PC-9 (cell line): ENCODE data around the gene STK32B. TPM values are rescaled to one million over a fixed set of nuclear protein-coding genes. Genes with fewer than 3 reads are reported as not detected.

Source experiments
- BruUV-seq: library from RNA; stranded (reverse); fragments of 400-500 nt; replicated peaks from 2 replicates; lab custom pipeline; 2021; lab: Mats Ljungman, UMichigan
- CTCF ChIA-PET: fragments of 300-600 bp; sonication (Branson Sonifier 250); formaldehyde crosslinking; loops from one replicate; lab custom pipeline; 2022; ENCODE audit warnings: antibody characterized with exemption; lab: Charles Lee
- POLR2A ChIA-PET: fragments of 300-600 bp; sonication (Branson Sonifier 250); formaldehyde crosslinking; loops from one replicate; lab custom pipeline; 2022; ENCODE audit warnings: antibody characterized with exemption; ENCODE audit not compliant: unreplicated experiment; lab: Charles Lee
- DNase-seq, 2 experiments: peaks; one replicate each; pipeline versions ENCODE4 v3.0.0 to v3.0.0-alpha.2; 2015 to 2022; ENCODE audit warnings: mixed read lengths in 1 of 2
- H2AFZ ChIP-seq: fragments of 200-600 bp; sonication (generic); 2 replicates; pipeline ENCODE4 v1.8.1; 2017; ENCODE audit warnings: antibody characterized with exemption
- H3F3A ChIP-seq: fragments of 200-600 bp; sonication (generic); 2 replicates; pipeline ENCODE4 v1.8.1; 2017; ENCODE audit warnings: antibody characterized with exemption, mild to moderate bottlenecking, low read depth; ENCODE audit not compliant: insufficient read depth
- H3K27ac ChIP-seq: fragments of 200-600 bp; sonication (generic); 2 replicates; pipeline ENCODE4 v1.6.1; 2016; ENCODE audit warnings: mixed run types
- H3K27me3 ChIP-seq: fragments of 200-600 bp; sonication (generic); 2 replicates; pipeline ENCODE4 v1.6.1; 2016; ENCODE audit warnings: low read depth, mixed run types; ENCODE audit not compliant: insufficient read depth
- H3K36me3 ChIP-seq: fragments of 200-600 bp; sonication (generic); 2 replicates; pipeline ENCODE4 v1.6.1; 2016; ENCODE audit warnings: low read depth, mixed run types
- H3K4me1 ChIP-seq: fragments of 200-600 bp; sonication (generic); replicated peaks from 2 replicates; pipeline ENCODE4 v1.6.1; 2016; ENCODE audit warnings: mixed run types; ENCODE audit not compliant: insufficient read depth
- H3K4me2 ChIP-seq: fragments of 200-600 bp; sonication (generic); 2 replicates; pipeline ENCODE4 v1.6.1; 2017; ENCODE audit warnings: mixed run types
- H3K4me3 ChIP-seq: fragments of 200-600 bp; sonication (generic); 2 replicates; pipeline ENCODE4 v1.6.1; 2016; ENCODE audit warnings: mixed run types
- H3K79me2 ChIP-seq: fragments of 200-600 bp; sonication (generic); 2 replicates; pipeline ENCODE4 v1.6.1; 2017; ENCODE audit warnings: low read depth, mixed run types
- H3K9me2 ChIP-seq: fragments of 200-600 bp; sonication (generic); 2 replicates; pipeline ENCODE4 v1.8.1; 2017; ENCODE audit warnings: mild to moderate bottlenecking; ENCODE audit not compliant: insufficient read depth
- H3K9me3 ChIP-seq: fragments of 200-600 bp; sonication (generic); 2 replicates; pipeline ENCODE4 v1.8.1; 2016; ENCODE audit warnings: low read depth; ENCODE audit not compliant: insufficient read depth
- H4K20me1 ChIP-seq: fragments of 200-600 bp; sonication (generic); 2 replicates; pipeline ENCODE4 v1.8.1; 2017; ENCODE audit not compliant: insufficient read depth
- EZH2 ChIP-seq: fragments of 200-600 bp; sonication (generic); IDR thresholded peaks from 2 replicates; pipeline ENCODE4 v1.8.0; 2017; ENCODE audit warnings: antibody characterized with exemption, low read depth
- intact Hi-C: fragments of 100-400 bp; cut with micrococcal nuclease; formaldehyde crosslinking; loops from one replicate; pipeline ENCODE4 v1.10.0; 2022; ENCODE audit not compliant: unreplicated experiment
- total RNA-seq: library from RNA; stranded (reverse); gene quantifications from 2 replicates; pipeline ENCODE4 v1.2.3, GENCODE V29; 2021
- TF ChIP-seq, protein P1 (sequence below): fragments of 200-600 bp; sonication (generic); conservative IDR thresholded peaks from 2 replicates; pipeline ENCODE4 v1.6.1; 2017; ENCODE audit warnings: mixed run types, antibody characterized with exemption, mild to moderate bottlenecking, moderate library complexity

Gene STK32B
- total RNA-seq, 1 experiment from 2014 or later: not detected

- BruUV-seq: no TSS peak
- CTCF ChIA-PET: no interaction called here
Measured at GRCh38 chr4:5547651-5548249, 496.5 kb downstream of the STK32B start.

More at GRCh38 chr4:5547651-5548249, 496.5 kb downstream of the STK32B start:
- Histone ChIP-seq H3K4me2 (no peak overlapping the region), H3K4me1 (no peaks in the 10 kb centered on the region), H3F3A (no peaks in the 10 kb centered on the region), H4K20me1 (no peaks in the 10 kb centered on the region), H3K27me3 (0 out of 2 replicates have a peak, but pooled peaks cover 5% of the 10 kb centered on the region), H2AFZ (no peak overlapping the region), H3K9me3 (no peaks in the 10 kb centered on the region), H3K9me2 (no peaks in the 10 kb centered on the region), H3K79me2 (no peaks in the 10 kb centered on the region), H3K4me3 (no peak overlapping the region), H3K36me3 (no peaks in the 10 kb centered on the region), H3K27ac (no peak overlapping the region)
- TF ChIP-seq, protein P1, sequence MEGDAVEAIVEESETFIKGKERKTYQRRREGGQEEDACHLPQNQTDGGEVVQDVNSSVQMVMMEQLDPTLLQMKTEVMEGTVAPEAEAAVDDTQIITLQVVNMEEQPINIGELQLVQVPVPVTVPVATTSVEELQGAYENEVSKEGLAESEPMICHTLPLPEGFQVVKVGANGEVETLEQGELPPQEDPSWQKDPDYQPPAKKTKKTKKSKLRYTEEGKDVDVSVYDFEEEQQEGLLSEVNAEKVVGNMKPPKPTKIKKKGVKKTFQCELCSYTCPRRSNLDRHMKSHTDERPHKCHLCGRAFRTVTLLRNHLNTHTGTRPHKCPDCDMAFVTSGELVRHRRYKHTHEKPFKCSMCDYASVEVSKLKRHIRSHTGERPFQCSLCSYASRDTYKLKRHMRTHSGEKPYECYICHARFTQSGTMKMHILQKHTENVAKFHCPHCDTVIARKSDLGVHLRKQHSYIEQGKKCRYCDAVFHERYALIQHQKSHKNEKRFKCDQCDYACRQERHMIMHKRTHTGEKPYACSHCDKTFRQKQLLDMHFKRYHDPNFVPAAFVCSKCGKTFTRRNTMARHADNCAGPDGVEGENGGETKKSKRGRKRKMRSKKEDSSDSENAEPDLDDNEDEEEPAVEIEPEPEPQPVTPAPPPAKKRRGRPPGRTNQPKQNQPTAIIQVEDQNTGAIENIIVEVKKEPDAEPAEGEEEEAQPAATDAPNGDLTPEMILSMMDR: no peak
- no peak for TF ChIP-seq EZH2
- no peak for DNase-seq
- POLR2A ChIA-PET: no interaction called here
- intact Hi-C loops: no loop called here

Other genes with a start within 250 kb of the STK32B start
- not detected in 2 replicates for gene MSX1, start 191.8 kb upstream of the STK32B start, total RNA-seq
- gene CYTL1, start 32.0 kb upstream of the STK32B start, total RNA-seq: not detected in 2 replicates